Trophoblast cell (in vitro differentiated cells and primary cell): ENCODE measurements around the gene C9orf50.

Experiments
- DNase-seq, 2 donors: peaks; one replicate each; pipeline ENCODE4 v3.0.0-alpha.2; 2016
- H2AFZ ChIP-seq: 2 replicates; pipeline ENCODE4 v1.6.1; 2013; ENCODE audit warnings: low read length, moderate library complexity, mild to moderate bottlenecking; ENCODE audit not compliant: insufficient read depth, poor library complexity
- H2AK5ac ChIP-seq: 2 replicates; pipeline ENCODE4 v1.6.1; 2013; ENCODE audit warnings: mild to moderate bottlenecking, low read length
- H2BK120ac ChIP-seq: 2 replicates; pipeline ENCODE4 v1.6.1; 2013; ENCODE audit warnings: low read length, mild to moderate bottlenecking, moderate library complexity; ENCODE audit not compliant: insufficient read depth, poor library complexity
- H2BK12ac ChIP-seq: 2 replicates; pipeline ENCODE4 v1.6.1; 2013; ENCODE audit warnings: mild to moderate bottlenecking, low read length, moderate library complexity
- H2BK5ac ChIP-seq: 2 replicates; pipeline ENCODE4 v1.6.1; 2013; ENCODE audit warnings: low read length, low read depth, moderate library complexity, mild to moderate bottlenecking; ENCODE audit not compliant: poor library complexity
- H3K14ac ChIP-seq: 2 replicates; pipeline ENCODE4 v1.6.1; 2013; ENCODE audit warnings: mild to moderate bottlenecking, low read length
- H3K18ac ChIP-seq: 2 replicates; pipeline ENCODE4 v1.6.1; 2013; ENCODE audit warnings: mild to moderate bottlenecking, low read length
- H3K23ac ChIP-seq: 2 replicates; pipeline ENCODE4 v1.6.1; 2013; ENCODE audit warnings: low read length
- H3K27ac ChIP-seq: 2 replicates; pipeline ENCODE4 v1.5.1; 2013; ENCODE audit warnings: low read depth, mild to moderate bottlenecking, inconsistent platforms, low read length, moderate library complexity
- H3K27me3 ChIP-seq: 2 replicates; pipeline ENCODE4 v1.6.1; 2013; ENCODE audit warnings: inconsistent platforms, mild to moderate bottlenecking, low read length, moderate library complexity; ENCODE audit not compliant: insufficient read depth
- H3K36me3 ChIP-seq, 2 experiments: 1 replicate in 1 of 2; 2 replicates in 1 of 2; pipeline ENCODE4 v1.6.1; 2013; ENCODE audit warnings: low read length in 2 of 2, mild to moderate bottlenecking in 2 of 2, moderate library complexity in 1 of 2; ENCODE audit not compliant: insufficient read depth in 2 of 2, control insufficient read depth in 1 of 2
- H3K4ac ChIP-seq: 2 replicates; pipeline ENCODE4 v1.6.1; 2013; ENCODE audit warnings: low read depth, mild to moderate bottlenecking, low read length, moderate library complexity
- H3K4me1 ChIP-seq, 2 experiments: 1 replicate in 1 of 2; 2 replicates in 1 of 2; pipeline ENCODE4 v1.6.1; 2013; ENCODE audit warnings: low read length in 2 of 2, mild to moderate bottlenecking in 2 of 2, moderate library complexity in 1 of 2; ENCODE audit not compliant: insufficient read depth in 2 of 2, control insufficient read depth in 1 of 2
- H3K4me2 ChIP-seq: 2 replicates; pipeline ENCODE4 v1.6.1; 2013; ENCODE audit warnings: inconsistent platforms, mild to moderate bottlenecking, low read length, moderate library complexity
- H3K4me3 ChIP-seq: 2 replicates; pipeline ENCODE4 v1.5.1; 2013; ENCODE audit warnings: mild to moderate bottlenecking, low read depth, low read length, inconsistent platforms
- H3K79me1 ChIP-seq: one replicate; pipeline ENCODE4 v1.6.1; 2013; ENCODE audit warnings: low read length
- H3K79me2 ChIP-seq: 2 replicates; pipeline ENCODE4 v1.6.1; 2013; ENCODE audit warnings: low read length, mild to moderate bottlenecking; ENCODE audit not compliant: control insufficient read depth, insufficient read depth, poor library complexity
- H3K9ac ChIP-seq: 2 replicates; pipeline ENCODE4 v1.6.1; 2013; ENCODE audit warnings: mild to moderate bottlenecking, low read length
- H3K9me3 ChIP-seq: 2 replicates; pipeline ENCODE4 v1.6.1; 2013; ENCODE audit warnings: low read depth, mild to moderate bottlenecking, control low read depth, inconsistent platforms, low read length; ENCODE audit not compliant: insufficient read depth
- H4K12ac ChIP-seq: 2 replicates; pipeline ENCODE4 v1.6.1; 2013; ENCODE audit warnings: low read depth, mild to moderate bottlenecking, low read length, moderate library complexity
- H4K8ac ChIP-seq: 2 replicates; pipeline ENCODE4 v1.6.1; 2013; ENCODE audit warnings: low read depth, mild to moderate bottlenecking, low read length, moderate library complexity
- H4K91ac ChIP-seq: one replicate; pipeline ENCODE4 v1.6.1; 2013; ENCODE audit warnings: low read depth, mild to moderate bottlenecking, low read length, moderate library complexity
- WGBS: extraction: QIAGEN DNeasy Blood & Tissue Kit; methylation state at CpG from one replicate; pipeline ENCODE4 v1.1.7; 2013; ENCODE audit warnings: missing lambda C conversion rate; ENCODE audit not compliant: insufficient read length, insufficient coverage; ENCODE audit errors: extremely low coverage; 5-methylcytosine and 5-hydroxymethylcytosine counted together

Gene C9orf50

GRCh38 chr9:129626079-129626624 lies 5.3 kb upstream of the C9orf50 start, which contains the start of gene NTMT1:
Gene NTMT1 (plus strand): TSS chr9:129626163. CDS start chr9:129632704, 6,541 bp downstream.
- Histone ChIP-seq H2BK5ac (peak within 1 kb of the TSS; percentile 95), H3K27ac (peak within 1 kb of the TSS; percentile 70), H3K18ac (peak within 1 kb of the TSS; percentile 96), H3K36me3 (peaks cover 11% of the 10 kb centered on the region in 2 experiments), H3K9ac (peak within 1 kb of the TSS; percentile 87), H3K79me2 (peaks cover 18% of the 10 kb centered on the region), H3K23ac (no peak within 1 kb of the TSS), H3K4me2 (peak within 1 kb of the TSS; percentile 88), H2AK5ac (peak within 1 kb of the TSS; percentile 93), H2BK120ac (peak within 1 kb of the TSS; percentile 84), H4K91ac (peak within 1 kb of the TSS; percentile 94), H3K4ac (peak within 1 kb of the TSS; percentile 64), H3K4me1 (peaks cover 8 to 16% of the 10 kb centered on the region in 2 experiments), H4K8ac (peak within 1 kb of the TSS; percentile 98), H4K12ac (peak within 1 kb of the TSS; percentile 83), H2BK12ac (peak within 1 kb of the TSS; percentile 27), H3K4me3 (peak within 1 kb of the TSS; percentile 90), H3K14ac (peak within 1 kb of the TSS; percentile 98), H2AFZ (peak within 1 kb of the TSS; percentile 90), H3K9me3 (peaks cover 2% of the 10 kb centered on the region), H3K27me3 (peaks cover under 1% of the 10 kb centered on the region), H3K79me1 (peaks cover 10% of the 10 kb centered on the region)
- DNase-seq, result peak; percentile 84 to 96
- WGBS, result no CpG with 5 or more reads among the region's 55 CpGs

DNA sequence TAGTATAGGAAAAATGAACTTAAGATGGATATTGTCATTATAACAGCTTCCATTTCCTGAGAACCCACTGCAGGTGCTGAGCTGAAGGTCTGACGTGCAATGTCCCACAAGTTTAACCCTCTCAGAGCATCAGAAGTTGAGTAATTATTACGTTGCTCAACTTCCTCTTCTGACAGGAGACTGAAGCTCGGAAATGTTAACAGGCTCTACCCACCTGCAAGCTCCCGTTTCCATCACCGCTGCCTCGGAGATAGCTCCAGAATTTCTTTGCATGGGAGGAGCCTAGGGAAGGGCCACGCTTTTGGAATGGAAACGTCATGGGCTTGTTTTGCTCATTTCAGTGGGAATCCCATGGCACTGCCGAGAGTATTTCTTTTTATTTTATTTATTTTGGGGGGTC lies 4.0 kb upstream of the C9orf50 start:
- Histone ChIP-seq H3K79me1 (peaks cover 17% of the 10 kb centered on the region), H2BK12ac (no peak overlapping the region), H3K9me3 (peaks cover 2% of the 10 kb centered on the region), H3K23ac (no peak overlapping the region), H3K27ac (no peak overlapping the region), H2AK5ac (no peak overlapping the region), H3K4me2 (no peak overlapping the region), H3K4me3 (no peak overlapping the region), H3K79me2 (peaks cover 24% of the 10 kb centered on the region), H3K4me1 (peaks cover 11 to 24% of the 10 kb centered on the region in 2 experiments), H3K36me3 (peaks cover 11% of the 10 kb centered on the region in 2 experiments), H4K12ac (no peak overlapping the region), H3K18ac (no peak overlapping the region), H2BK5ac (no peak overlapping the region), H2BK120ac (no peak overlapping the region), H3K4ac (no peak overlapping the region), H3K14ac (no peak overlapping the region), H4K8ac (no peak overlapping the region), H3K9ac (no peak overlapping the region), H4K91ac (no peak overlapping the region), H2AFZ (no peak overlapping the region), H3K27me3 (peaks cover 2% of the 10 kb centered on the region)
- no CpG with 5 or more reads among the region's 9 CpGs for WGBS
- peak; percentile 68 to 81 for DNase-seq

GRCh38 chr9:129624168-129624759 lies 3.4 kb upstream of the C9orf50 start:
- Histone ChIP-seq H3K4ac (no peak overlapping the region), H3K4me3 (no peak overlapping the region), H4K12ac (no peak overlapping the region), H3K79me1 (peaks cover 18% of the 10 kb centered on the region), H2AFZ (no peak overlapping the region), H3K4me1 (peaks cover 15 to 27% of the 10 kb centered on the region in 2 experiments), H3K4me2 (no peak overlapping the region), H2BK12ac (no peak overlapping the region), H3K23ac (no peak overlapping the region), H3K18ac (no peak overlapping the region), H2BK5ac (no peak overlapping the region), H4K91ac (no peak overlapping the region), H2AK5ac (no peak overlapping the region), H3K36me3 (peaks cover 7 to 8% of the 10 kb centered on the region in 2 experiments), H2BK120ac (no peak overlapping the region), H3K9ac (no peak overlapping the region), H3K79me2 (peaks cover 25% of the 10 kb centered on the region), H3K27me3 (peaks cover 2% of the 10 kb centered on the region), H3K14ac (no peak overlapping the region), H4K8ac (no peak overlapping the region), H3K27ac (no peak overlapping the region), H3K9me3 (peaks cover 2% of the 10 kb centered on the region)
- peak; percentile 27 to 74 for DNase-seq
- WGBS, result no CpG with 5 or more reads among the region's 12 CpGs

DNA sequence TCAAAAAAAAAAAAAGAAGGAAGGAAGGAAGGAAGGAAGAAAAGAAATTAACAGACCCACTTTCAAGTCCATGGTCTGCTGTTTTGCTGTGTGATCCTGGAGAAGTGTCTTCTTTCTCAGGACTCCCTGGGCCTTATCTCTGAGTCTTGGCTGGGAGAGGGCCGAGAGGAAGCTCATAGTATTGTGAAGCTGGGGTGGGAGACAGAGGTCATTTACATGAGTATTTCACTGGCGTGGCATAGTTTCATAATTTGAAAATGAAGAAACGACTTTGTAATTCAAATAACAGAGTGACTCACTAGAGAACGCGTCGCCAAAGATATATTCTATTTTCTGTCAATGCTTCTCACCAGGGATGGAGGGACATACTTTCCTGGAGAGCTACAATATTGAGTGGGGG lies 2.4 kb upstream of the C9orf50 start:
- no peak overlapping the region for H3K18ac ChIP-seq
- no peak overlapping the region for H3K4me3 ChIP-seq
- H2BK120ac ChIP-seq, result no peak overlapping the region
- no CpG with 5 or more reads among the region's 6 CpGs for WGBS
- peaks cover 2% of the 10 kb centered on the region for H3K27me3 ChIP-seq
- H3K79me1 ChIP-seq, result peaks cover 18% of the 10 kb centered on the region
- no peak overlapping the region for H4K8ac ChIP-seq
- H3K23ac ChIP-seq, result no peak overlapping the region
- no peak overlapping the region for H3K4me2 ChIP-seq
- H3K36me3 ChIP-seq, result peaks cover 7% of the 10 kb centered on the region in 2 experiments
- no peak overlapping the region for H3K9ac ChIP-seq
- peak in 1 of 2 donors; percentile 9 for DNase-seq
- H3K14ac ChIP-seq, result no peak overlapping the region
- H3K4ac ChIP-seq, result no peak overlapping the region
- H4K91ac ChIP-seq, result no peak overlapping the region
- no peak overlapping the region for H3K27ac ChIP-seq
- H3K9me3 ChIP-seq, result peaks cover 2% of the 10 kb centered on the region
- H3K4me1 ChIP-seq, result peaks cover 15 to 27% of the 10 kb centered on the region in 2 experiments
- peaks cover 23% of the 10 kb centered on the region for H3K79me2 ChIP-seq
- H2AK5ac ChIP-seq, result no peak overlapping the region
- no peak overlapping the region for H2BK5ac ChIP-seq
- no peak overlapping the region for H4K12ac ChIP-seq
- no peak overlapping the region for H2AFZ ChIP-seq
- H2BK12ac ChIP-seq, result no peak overlapping the region
